NOMO-1 treated with dmso at 0.1 percent for 144 hours (cell line): Measurements from ENCODE around the gene ARMC8.

Experiments
- DNase-seq: peaks from one replicate; lab custom pipeline; 2025; ENCODE audit not compliant: unreplicated experiment; lab: John Stamatoyannopoulos, UW

The ARMC8 gene

DNA sequence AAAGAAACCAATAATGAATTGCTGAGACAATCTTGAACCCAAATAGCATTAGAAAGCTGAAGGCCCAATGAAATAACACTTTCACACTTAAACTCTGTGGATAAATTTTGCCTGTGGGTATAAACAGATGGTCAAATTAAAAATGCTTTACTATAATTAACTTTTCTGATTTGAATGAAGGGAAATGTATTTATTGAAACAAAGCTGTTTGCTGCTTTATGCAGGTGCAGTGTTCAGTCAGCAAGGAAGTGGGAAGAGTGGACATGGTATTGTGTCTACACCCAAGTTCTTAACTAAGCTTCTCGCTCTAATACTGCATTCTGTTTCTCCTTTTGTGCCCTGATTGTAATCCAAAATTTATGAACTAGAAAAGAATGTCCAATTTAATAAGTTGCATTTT, 110.8 kb downstream of the ARMC8 start:
- no peak for DNase-seq

DNA sequence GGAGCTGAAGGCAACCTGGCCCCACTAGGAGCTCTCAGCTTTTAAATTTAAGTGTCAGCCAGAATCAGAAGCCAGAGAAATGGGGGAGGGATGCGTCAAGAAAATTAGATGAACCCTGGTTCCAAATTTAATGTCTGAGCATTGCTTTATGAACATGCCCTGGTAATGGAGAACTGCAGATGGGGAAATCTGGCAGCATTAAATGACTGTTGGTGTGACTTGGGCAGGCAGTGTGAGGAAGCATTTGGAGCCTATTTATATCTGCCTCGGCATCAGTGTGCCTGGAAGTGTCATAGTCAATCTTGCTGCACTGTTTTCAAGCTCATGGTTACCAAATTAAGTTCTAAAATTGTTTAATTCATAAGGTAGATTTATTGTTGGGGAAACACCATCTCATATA, 113.5 kb downstream of the ARMC8 start:
- DNase-seq: no peak

DNA sequence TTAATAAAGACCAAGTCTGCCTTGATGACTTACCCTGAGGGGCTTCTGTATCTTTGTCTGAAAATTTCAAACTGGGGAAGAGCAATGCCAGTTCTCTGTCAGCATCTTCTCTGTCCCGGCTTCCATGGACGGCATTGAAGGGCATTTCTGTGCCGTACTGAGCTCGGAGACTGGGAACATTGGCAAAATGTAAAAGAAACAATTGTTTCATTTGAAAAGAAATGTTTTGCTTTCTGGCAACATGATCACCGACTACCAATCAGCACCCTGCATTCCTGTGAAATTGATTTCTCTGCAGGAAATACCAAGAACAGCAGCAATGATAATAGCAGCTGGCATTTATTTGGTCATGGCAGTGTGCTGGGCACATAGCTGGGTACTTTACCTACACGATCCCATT, 116.4 kb downstream of the ARMC8 start:
- DNase-seq: no peak

DNA sequence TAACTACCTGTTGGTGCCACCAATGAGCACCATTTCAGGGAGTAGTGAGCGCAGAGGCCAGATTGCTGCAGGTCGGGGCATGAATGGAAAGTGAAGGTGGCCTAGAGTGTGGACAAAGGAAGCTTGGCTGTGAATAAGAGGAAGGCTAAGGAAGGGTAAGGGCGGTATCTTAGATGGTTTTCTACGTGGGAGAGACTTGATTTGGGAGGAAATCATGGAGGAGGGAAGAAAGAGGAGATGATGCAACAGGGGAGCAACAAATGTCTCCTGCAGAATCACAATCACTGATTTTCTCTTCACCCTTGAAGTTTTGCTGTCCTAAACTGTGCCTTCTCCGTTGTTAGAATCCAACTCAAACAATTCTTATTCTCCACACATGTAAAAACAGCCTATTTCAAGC, 120.8 kb downstream of the ARMC8 start:
- DNase-seq: no peak

DNA sequence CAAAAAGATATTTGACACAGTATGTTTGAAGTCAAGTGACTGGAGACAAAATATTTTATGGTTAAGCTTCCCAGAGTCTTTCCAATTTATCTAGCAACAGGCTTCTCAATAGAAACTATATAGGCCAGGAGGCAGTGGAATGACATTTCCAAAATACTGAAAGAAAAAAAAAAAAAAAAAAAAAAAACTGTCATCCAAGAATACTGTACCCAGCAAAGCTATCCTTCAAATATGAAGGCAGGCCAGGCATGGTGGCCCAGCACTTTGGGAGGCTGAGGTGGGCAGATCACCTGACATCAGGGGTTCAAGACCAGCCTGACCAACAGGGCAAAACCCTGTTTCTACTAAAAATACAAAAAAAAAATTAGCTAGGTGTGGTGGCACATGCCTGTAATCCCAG, 121.7 kb downstream of the ARMC8 start:
- DNase-seq: no peak

DNA sequence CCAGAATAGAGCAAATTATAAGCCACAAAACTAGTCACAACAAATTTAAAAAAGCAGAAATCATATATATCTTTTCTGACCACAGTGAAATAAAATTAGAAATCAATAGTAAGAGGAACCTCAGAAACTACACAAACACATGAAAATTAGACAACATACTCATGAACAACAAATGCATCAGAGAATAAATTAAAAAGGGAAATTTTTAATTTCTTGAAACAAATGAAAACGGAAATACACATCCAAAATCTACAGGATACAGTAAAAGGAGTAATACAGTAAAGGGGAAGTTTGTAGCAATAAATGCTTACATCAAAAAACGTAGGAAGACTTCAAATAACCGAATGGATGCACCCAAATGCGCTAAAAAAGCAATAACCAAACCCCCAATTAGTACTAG, 123.4 kb downstream of the ARMC8 start:
- DNase-seq: no peak

DNA sequence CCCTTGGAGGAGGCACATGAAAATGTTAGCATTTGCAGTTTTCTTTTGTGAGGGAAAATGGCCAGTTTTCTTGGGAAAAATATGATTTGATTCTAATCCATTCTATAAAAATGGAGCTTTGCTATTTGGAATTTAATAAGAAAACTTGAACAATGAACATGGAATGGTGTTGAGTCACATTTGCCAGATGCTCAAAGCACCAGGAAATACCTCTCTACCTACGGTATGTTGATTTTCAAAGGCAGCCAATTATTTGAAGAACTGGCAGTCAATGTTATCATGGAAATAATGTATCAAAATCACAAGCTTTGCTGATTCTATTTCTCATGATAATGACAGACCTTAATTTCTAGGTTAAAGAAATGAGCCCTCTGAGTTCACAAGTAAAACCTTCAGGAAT, 127.7 kb downstream of the ARMC8 start:
- no peak for DNase-seq

DNA sequence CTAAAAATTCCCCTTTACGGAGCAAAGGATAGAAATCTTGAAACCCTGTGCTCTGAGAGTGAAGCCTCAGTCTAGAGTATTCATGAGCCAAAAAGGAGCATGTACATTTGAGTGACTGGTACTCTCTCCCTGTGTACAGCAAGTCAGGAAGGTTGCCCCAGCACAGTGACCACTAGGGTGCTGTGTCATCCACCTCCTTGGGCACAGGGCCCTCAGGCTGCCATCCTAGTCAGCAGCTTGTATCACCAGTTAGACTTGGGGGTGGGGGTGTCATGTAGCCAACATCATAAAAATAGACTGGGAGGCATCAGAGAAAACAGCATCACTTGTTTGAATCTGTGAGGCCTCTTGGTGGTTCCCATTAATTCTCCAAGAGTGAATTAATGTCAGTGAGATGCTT, 130.6 kb downstream of the ARMC8 start:
- no peak for DNase-seq

DNA sequence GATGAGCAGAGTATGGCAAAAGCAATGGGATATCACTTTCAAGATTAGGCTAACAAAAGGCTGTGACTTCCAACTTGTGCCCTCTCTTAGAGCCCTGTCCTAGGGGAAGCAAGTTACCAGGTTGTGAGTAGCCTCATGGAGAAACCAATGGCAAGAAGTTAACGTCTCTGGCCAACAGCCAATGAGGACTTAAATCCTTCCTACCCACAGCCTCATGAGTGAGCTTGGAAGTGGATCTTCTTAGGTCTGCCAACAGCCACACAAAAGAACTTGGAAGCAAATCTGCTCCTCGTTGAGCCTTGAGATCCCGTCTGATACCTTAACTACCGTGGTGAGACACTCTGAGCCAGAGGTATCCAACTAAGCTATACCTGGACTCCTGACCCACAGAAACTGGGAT, 136.9 kb downstream of the ARMC8 start:
- no peak for DNase-seq

DNA sequence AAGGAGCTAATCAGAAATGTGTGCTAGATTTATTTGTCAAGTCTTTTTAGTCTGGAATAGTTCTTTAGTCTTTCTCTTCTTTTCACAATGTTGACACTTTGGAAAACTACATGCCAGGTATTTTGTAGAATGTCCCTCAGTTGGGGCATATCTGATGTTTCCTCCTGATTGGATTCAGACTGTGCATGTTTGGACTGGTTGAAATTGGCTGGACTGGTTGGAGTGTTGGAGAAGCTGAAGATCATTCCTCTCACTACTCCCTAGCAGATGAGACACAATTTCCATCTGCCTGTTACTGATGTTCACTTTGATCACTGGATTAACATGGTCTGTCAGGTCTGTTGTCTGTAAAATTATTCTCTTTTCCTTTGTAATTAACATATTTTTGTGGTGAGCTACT, 138.9 kb downstream of the ARMC8 start:
- no peak for DNase-seq

DNA sequence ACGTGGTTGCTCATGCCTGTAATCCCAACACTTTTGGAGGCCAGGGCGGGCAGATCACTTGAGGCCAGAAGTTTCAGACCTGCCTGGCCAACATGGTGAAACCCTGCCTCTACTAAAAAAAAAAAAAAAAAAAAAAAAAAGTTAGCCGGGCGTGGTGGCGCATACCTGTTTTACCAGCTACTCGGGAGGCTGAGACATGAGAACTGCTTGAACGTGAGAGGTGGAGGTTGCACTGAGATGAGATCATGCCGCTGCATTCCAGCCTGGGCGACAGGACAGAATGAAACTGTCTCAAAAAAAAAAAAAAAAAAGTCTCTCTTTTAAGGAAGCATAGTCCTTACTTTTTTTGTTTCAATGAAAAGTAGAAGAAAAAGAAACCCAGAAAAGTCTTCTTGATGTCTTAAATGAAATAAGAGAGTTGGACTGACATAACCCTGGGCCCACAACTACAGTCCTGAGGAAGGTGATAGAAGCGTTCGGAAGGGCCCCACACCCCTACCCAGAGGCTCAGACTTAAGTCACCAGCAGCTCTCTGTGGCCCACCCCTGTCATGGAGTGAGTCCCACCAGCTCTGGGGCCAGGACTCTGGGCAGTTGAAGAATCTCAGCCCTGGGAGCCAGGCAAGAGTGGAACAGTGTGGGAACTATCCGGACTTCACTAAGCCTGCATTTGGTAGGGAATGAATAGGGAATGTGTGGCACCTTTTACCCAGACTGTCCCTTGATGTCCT, 139.9 kb downstream of the ARMC8 start:
- no peak for DNase-seq

DNA sequence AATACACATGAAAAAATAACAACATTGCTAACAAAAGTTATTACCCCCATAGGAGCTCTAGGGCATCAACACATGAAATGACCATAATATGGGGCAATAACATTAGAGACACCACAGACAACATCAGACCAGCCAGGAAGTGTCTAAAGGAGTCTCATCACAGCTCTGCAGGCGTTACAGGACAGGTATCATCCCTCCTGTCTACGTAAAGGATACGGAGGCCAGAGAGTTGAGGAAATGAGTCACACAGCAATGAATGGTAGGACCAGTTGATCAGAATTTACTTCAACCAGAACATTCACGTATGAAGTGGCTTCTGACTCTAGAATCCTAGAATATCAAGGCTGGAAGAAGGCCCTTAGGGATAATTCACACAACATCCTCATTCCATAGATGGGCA, 140.7 kb downstream of the ARMC8 start:
- DNase-seq: no peak

DNA sequence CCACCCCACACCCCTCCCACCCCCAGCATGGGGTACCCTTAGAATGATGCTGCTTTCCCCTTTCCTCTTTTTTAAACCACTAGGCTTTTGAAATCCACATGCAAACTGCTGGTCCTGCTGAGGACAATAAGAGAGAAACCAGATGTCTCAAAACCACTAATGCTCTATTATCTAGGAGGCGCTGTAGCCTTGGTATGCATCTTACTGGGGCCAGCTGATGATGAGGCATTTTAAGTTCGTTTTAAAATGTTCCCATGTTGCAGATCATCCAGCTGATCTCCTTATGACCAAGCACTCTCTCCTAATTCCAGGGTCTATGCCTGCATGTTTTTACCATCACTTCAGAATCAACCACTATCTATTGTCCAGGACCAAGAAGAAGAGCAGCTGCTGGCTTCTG, 141.2 kb downstream of the ARMC8 start:
- DNase-seq: no peak

DNA sequence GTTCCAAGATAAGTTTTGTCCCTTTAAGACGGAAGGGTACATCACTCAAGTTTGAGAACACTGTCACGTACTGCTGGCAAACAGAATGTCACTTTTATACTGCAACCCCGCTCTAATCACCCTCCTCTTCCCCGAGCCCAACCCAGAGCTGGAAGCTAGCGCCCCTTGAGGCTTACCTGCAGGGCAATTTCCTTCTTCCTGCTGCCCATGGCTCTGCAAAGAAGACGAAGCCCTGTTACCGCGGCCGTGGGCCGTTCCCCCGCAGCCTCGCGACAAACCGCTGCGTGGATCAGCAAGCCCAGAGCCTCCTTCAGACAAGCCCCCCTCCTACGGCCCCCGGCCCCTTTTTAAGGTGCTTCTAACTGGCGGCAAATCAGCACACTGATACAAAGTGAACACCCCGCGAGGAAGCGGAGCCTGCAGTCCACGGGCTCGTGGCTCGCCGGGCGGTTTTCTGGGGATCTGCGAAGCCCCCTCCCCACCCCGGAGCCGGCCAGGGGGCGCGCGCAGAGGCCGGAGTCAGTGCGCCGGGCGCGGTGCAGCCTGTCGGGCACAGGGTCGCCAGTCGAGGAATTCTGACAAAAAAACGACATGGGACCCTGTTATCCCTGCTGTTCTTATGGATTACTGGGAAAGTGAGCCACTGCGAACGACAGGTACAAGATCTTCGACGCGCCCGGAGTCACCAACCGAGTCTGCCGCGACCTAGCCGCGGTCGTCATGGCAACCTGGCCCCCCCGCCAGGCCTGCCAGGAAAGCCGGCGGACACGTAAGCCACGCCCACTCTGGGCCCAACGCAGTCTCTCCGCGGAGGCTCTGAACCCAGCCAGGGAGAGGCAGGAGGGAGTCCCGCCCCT, 142.3 kb downstream of the ARMC8 start, which contains the start of gene NME9:
Gene NME9 (minus strand): TSS at position 725 of the 857 bp plus-strand sequence. CDS start 516 bp downstream, at position 209.
- DNase-seq: peak; percentile 77

DNA sequence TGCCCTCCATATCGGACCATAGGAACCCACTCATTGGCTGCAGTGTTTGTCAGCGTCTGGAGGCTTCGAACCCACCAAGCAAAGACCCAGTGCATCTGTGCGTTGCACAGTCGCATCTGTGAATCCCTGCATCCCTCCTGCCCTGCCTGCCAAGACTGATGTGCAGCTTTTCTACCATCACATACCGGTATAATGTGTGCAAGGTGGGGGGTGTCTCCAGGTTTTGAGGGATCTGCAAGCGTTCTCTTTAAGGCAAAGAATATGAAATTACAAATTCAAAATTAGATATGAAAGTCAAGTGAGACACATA, 142.8 kb downstream of the ARMC8 start:
- DNase-seq: no peak

DNA sequence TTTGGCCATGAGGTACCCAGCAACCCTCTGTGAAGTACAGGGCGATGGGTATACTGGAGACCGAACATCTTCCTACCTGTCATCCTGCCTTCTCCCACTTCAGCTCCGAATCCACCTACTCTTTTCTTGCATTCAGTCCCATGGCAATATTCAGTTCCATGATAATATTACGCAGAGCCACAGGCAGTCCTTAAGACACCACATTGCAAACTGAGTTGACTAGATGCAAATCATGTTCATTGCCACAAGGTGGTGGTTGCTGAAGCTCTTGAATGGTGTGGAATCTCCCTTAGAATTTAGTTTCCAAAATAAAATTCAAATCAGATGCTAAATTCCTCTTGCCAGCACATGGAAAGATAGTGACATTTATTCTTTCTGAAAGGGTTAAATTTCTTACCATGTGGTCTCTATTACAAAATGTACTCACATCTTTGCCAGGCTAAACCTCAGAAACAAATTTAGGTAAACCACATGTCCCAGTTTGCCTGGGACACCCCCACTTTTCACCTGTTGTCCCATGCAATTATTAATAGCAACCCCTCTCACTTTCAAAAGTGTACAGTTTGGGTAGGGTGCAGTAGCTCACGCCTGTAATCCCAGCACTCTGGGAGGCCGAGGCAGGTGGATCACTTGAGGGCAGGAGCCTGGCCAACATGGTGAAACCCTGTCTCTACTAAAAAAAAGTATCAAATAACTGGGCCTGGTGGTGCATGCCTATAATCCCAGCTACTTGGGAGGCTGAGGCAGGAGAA, 144.2 kb downstream of the ARMC8 start:
- DNase-seq: no peak

DNA sequence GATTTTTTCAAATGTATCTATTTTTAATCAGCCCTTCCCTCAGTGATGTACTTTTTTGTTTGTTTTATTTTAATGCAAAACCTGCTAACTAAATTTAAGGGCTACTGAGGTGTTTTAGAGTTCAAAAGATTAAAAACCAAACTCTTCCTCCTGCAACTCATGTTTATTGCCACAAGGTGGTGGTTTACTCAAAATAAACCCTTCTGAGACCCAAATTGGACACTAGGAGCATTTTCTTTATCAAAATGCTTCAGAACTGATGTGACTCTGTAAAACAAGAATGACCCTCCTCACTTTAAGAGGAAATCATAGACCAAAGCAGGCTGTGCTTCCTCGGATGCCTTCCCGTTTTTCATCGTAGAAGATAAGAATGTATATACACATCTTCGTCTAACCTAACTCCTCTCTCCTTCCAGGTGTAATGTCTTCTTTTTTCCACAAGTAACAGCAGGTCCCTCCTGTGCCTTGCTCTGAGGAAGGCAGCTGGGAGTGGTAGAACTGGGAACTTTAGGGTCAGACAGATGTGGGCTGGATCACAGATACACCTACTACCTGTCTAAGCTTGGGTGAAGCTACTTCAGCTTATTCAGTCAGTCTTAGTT, 145.5 kb downstream of the ARMC8 start:
- no peak for DNase-seq

DNA sequence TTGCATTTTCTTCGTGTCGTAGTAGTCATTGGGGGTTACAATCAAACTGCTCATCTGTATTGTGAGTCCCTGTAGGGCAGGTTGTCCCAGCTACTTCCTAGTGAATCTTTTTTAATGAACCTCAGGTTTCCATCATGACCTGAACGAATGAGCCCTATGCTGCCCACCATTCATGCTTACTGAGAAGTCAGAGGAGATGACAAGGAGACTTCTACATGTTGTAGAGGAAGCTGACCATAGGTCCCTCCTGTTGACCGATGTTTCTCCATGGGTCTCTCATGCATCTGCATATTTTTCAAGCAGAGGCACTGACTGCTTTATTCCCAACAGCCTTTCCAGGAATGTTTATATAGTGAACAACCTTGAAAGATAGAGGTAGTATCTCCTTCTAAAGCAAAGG, 147.5 kb downstream of the ARMC8 start:
- DNase-seq: no peak

DNA sequence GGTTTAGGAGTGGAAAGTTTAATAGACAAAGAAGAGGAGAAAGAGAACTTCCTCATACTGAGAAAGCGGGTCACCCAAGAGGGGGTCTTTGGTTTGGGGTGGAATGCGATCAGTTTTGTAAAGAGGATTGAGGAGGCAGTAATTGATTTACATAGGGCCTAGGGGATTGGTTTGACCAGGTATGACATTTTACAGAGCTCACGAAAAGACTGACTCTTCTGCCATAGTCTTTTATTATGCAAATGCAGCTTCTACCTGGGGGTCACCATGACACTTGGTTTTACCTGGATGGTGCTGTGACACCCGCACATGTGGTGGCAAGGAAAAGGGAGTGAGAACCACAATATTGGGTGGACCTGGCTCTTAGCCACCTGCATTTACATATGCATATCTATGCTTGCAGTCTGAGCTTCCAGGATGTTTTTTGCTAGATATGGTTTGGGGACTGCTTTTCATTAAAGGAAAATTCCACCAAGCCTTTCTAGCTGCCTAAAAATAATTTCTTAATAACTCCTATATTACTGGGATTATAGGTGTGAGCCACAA, 149.4 kb downstream of the ARMC8 start:
- DNase-seq: no peak

DNA sequence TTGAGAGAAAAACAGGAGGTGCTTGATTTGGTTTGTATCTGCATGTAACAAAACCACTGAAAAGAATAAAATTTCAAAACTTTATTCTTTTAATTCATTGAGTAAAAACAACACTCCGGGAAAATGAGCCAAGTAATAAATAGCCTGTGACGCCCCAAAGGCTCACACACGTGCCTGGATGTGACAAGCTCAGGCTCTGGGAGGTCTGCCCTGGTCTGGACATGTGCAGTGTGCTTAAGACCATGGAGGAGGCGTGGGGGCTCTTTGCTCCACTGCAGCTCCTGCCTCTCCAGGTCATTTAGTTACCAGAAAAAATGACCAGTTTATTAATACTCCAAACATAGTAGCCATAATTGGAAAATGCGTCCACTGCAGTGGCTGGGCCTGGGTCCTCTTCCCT, 151.1 kb downstream of the ARMC8 start:
- DNase-seq: no peak

DNA sequence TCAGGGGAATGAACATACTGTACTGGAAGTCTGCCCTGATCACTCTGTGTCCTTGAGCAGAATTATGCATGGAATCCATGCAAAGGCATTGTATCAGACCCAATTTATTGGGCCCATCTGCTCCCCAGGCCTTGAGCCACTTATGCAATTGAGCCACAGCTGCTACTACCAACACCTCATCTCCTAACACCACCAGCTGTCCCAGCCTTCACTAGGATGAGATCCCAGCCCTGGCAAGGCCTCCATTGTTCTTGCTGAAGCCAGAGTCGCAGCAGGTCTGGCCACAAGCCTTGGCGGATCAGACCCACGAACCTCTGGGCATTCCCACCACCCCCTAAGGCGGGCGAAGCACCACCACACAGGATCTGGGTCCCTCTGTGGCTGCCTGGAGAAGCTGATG, 151.7 kb downstream of the ARMC8 start:
- no peak for DNase-seq
